GM21737 (cell line): ENCODE results near the gene CTIF.

ENCODE experiments used
- ATAC-seq: cut with Tn5 transposase; IDR thresholded peaks from one replicate; pipeline ENCODE4 v1.9.1; 2021; ENCODE audit warnings: mild to moderate bottlenecking, moderate library complexity; ENCODE audit not compliant: unreplicated experiment

CTIF gene

DNA sequence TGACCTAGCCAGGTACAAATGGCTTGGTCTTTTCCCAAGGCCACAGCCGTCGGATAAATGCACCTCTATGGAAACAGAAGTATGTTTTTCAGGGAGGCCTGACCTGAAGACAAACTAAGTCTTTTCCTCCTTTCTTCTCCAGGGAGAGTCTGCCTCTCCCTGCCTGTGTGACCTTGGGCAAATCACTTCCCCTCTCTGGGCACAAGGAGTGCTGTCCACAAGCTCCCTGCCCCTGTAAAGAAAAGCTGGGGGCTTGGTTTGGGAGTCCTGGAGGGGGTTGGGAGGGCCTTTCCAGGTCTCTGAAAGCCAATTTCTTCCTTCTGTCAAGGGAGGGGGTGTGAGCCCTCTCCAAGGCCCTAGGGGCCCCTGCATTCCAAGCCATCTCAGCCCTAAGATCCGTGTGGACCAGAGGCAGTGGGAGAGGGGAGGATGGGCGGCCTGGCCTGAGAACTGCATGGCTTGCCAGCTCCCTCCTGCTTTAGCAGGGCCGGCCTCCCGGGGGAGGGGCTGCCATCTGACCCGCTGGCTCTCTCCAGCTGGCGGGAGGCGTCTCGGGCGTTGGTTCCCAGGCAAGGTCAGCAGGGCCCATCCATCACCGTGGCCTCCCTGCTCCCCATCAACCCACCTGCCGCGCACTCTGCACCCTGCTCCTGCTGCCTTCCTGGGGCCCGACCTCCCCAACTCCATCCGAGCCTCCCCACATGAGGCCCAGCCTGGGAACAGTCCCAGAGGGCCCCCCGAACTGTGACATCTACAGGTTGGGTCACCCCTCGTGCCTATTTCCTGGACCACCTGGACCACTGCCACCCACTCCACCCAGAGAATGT lies 350.5 kb downstream of the CTIF start:
- no peak for ATAC-seq

DNA sequence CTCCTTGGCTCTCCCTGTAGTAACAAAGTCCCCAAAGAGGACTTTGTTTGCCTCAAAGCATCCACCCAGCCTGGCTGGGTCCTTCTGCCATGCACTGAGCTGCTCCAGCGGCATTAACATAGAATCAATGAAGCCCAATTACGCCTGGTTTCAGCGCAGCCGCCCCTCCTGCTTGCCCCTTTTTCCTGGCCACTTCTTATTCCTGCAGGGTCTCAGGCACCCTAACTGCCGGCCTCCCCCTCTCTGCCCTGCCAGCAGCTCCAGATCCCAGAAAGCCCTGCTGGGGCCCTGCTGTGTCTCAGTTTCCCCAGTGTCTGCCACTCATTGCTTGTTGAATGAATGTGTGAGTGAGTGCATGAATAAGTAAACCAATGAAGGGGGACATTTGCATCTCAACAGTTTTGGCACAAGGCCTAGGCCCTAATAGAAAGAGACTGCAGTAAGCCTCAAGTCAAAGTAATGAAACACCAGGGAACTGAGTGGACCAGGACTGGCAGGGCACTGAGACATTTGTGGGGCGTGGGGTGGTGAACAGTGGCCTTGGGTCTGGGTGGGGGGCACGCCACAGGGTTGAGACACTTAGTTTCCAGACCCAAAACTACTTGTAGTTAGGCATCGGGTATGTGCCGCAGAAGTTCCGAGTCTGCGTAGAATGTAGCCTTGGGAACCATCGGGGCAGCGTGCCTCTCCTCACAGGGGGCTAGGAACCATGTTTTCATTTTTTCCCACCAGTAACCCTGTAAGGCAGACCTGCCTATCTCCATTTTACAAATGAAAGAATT lies 351.3 kb downstream of the CTIF start:
- ATAC-seq, result no peak

DNA sequence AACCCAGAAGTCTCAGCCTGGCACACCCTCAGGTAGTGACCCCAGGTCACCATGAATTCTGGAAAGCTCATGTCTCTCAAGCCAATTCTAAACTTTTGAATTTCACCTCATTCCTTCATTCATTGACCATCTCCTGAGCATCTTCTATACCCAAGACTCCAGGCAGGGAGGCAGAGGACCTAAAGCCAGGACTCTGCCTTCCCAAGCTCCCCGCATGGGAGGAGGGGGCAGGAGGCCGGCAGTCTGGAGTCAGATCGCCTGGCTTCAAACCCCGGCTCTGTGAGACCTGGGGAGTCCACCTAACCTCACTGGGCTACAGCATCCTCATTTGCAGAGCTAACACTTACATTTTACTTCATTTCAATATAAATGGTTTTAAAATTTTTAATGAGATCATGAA lies 352.9 kb downstream of the CTIF start:
- ATAC-seq, result no peak

DNA sequence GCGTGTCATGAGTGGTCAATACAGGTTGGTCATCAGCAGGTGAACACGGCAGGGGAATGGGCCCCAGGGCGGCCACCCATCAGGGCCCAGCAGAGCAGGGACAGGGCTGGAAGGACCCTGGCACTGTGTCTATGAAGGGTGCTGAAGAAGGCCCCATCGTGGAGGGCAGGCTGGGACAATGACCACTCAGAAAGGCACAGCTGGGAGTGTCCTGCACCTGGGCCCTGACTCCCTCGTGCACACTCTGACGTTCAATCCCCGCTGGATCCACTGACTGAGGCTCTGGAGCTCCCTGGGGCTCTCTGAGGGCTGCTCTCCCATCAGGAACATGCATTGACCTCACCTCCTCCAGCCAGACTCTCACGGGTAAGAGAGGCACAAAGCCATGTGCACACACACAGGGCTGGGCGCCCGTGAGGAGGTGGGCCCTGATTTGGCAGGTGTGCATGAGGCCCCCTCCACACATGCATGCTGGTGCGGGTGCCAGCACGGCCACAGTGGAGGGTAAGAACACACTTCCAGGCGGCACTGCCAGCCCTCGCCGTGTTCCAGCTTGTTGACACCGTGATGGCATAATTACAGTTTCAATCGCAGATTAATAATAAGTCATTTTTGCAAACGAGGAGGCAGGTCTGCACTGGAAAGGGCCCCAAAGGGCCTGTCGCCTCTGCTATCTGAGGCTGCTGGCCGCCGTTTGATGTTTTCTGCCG lies 353.5 kb downstream of the CTIF start:
- ATAC-seq, result no peak

DNA sequence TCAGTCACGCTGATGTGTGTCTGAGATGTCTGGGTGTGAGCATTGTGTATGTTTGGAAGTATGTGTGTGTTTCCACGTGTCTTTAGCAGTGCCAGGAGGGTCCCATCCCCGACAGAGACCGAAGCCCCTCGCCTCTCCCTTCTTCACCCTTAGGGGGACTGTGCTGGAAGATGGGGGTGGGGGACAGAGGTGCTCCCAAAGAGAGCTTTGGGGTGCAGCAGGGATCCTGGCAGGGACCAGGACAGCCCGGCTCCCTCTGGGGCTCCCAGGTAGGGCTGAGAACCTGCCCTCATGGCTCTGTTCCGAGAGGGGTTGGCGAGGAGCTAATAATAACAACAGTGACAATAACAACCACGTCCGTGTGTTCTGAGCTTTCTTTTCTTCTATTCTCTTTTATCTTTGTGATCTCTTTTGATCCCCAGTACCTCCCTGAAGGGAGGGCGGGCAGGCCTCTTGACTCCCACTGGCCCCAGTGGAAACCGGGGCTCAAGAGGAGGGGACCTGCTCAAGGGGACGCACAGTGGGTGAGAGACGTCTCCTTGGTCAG lies 354.3 kb downstream of the CTIF start:
- ATAC-seq, result no peak

DNA sequence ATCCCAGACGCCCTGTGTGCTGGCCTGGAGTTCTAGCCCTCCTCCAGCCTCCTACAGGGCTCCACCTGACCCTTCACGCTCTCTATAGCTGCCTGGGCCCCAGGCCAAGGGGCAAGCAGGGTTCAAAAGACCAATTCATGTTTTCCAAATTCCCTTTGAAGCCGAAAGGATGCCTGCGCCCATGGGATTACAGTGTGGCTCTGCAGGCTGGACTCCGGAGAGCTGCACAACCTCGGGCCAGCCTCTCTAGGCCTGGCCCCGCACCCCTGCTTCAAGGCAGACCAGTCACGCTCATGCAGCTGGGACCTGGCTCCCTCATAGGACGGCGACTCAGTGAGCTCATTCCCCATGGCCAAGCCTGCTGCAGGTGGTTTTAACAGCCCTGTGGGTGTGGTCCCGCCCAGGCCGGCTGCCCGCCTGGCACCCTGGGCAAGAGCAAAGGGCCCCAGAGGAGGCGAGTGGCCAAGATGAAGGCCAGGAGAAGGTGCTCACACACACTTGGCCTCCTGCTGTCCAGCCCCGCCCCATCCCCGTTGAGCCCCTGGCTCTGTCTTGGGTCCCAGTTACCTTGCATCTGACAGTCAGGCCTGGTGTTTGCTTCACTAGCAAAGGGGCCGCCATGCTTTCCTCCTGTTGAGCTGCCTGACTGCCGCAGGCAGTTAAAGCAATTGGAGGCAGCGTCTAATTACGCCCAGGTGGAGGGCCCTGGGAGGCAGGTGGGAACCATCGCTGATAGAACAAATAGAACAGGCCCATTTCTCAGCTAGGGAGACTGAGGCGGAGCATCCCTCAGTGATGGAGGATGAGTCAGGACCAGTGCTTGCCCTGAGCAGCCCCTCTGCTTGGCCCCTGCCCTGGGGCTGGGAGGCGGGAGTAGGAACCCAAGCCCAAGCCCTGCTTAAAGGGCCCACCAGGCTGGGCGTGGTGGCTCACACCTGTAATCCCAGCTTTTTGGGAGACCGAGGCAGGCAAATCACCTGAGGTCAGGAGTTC lies 355.1 kb downstream of the CTIF start:
- ATAC-seq, result no peak

DNA sequence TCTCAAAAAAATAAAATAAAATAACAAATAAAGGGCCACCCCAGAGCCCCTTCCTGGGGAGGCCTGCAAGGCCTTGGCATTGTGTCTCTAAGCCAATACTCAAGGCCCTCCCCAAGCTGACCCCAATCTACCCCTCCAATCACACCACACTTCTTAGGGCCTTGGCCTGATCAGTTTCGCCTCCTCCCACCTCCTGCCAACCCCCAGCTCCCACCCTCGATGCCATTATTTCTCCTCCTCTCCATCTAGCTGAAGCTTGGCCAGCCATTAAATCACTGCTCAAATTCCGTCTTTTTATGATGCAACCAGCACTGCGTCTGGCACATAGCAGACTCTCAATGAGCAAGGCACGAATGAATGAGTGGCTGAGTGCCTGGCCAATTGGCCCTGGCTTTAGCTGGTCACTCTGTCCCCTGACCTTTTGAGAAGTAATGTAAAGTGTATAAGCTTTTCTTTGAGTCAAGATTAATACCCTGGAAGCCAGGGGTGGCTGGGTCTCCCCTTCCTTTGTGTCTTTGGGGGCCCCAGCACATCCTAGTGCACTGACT lies 356.0 kb downstream of the CTIF start:
- no peak for ATAC-seq

DNA sequence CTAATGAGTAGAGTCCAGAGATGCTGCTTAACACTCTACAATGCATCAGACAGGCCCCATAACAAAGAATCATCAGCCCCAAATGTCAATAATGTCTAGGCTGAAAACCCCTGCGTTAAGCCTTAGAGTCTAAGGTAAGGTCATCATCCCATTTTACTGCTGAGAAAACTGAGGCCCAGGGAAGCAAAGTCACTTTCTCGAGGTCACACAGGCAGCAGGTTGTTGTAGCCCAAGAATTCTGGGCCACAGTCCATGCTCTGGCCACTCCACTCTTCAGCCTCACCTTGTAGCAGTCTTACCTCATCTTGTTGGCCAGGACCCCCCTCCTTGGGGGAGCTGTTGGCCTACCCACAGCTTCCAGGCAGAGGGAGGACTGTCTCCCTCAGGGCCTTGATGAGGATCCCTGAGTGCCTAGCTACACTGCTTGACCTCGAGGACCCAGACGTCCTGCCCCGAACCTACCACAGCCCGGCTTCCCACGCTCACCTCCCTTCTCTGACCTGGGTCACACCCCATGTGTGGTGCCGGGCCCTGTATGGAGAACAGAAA lies 357.6 kb downstream of the CTIF start:
- ATAC-seq, result no peak

DNA sequence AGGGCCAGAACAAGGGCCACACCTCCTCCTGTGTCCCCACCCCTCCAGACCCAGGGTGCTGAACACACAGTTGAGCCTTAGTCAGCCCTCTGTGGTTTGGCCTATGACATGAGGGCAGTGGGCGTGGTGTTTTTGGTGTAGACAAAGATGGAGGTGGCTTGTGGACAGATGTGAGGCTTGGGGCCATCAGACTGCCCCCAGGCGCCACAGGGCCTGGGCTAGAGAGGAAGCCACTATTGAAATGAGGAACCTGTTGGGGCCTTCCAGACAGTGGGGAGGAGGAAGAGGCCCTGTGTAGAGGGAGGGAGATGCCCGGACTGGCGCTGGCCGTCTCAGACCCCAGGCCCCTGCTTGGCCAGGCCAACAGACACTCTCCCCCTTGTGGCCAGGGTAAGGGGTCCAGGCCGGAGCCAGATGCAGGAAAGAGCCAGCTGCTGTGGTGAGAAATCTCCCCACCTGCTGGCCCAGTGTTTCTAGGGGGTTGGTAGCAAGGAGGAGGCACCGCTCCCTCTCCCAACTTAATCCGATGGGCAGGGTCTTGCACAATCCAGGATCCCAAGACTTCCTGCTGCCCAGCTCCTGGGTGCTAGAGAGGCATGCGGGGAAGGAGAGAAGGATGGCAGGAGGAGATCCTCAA lies 358.2 kb downstream of the CTIF start:
- no peak for ATAC-seq

DNA sequence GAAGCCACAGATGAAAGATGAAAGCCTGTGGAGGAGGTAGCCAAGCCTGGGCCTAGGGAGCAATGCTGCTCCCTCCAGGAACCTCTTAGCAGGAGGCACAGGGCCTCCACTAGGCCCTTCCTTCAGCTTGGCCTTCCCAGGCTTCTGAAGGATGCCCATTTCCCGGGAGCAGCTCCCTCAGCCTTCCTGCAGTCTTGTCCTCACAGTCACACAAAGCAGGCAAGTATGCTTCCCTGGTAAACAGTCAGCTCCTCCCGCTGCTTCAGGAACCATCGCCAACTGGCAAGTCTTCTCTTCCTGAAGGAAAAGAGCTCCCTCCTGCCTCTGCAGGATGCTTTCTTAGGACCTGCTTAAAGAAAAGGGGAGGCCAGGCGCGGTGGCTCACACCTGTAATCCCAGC lies 358.7 kb downstream of the CTIF start:
- ATAC-seq, result no peak

DNA sequence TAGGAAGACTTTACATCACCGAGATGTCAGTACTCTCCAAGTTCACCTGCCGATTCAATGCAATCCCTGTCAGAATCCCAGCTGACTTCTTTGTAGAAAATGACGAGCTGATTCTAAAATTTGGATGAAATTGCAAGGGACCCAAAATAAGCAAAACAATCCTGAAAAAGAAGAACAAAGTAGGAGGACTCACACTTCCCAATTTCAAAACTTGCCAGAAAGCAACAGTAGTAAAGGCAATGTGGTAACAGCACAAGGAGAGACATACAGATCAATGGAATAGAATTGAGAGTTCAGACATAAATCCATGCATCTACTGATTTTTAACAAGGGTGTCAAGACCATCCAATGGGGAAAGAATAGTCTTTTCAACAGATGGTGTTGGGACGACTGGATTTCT lies 359.7 kb downstream of the CTIF start:
- ATAC-seq, result no peak

DNA sequence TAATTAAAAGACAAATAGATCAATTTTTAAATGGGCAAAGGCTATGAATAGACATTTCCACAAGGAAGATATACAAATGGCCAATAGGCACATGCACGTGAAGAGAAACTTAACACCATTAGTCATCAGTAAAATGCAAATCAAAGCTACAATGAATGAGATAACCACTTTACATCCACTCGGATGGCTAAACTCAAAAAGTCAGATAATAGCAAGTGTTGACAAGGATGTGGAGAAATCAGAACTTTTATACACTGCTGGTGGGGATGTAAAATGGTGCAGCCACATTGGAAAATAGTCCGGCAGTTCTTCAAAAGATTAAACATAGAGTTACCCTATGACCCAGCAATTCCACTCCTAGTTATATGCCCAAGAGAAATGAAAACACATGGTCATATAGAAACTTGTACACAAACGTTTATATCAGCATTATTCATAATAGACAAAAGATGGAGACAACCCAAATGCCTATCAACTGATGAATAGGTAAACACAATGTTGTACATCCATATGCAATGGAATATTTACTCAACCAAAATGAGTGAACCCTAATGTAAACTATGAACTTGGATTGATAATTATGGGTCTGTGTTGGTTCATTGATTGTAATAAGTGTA lies 360.8 kb downstream of the CTIF start:
- ATAC-seq, result no peak

DNA sequence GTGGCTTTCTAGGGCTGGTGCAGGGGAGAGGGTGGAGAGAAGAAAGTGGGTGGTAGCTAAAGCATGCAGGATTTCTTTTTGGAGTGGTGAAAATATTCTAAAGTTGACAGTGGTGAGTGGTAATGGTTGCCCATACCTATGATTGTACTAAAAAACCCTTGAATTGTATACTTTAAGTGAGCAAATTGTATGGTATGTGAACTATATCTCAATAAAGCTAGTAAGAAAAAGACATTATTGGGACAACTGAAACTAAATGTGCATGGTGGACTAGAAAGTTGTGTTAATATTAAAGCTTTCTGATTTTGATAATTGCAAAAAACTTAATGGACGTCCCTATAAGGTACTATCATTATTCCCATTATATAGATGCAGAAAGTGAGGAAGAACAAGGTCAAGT lies 361.6 kb downstream of the CTIF start:
- ATAC-seq, result no peak

DNA sequence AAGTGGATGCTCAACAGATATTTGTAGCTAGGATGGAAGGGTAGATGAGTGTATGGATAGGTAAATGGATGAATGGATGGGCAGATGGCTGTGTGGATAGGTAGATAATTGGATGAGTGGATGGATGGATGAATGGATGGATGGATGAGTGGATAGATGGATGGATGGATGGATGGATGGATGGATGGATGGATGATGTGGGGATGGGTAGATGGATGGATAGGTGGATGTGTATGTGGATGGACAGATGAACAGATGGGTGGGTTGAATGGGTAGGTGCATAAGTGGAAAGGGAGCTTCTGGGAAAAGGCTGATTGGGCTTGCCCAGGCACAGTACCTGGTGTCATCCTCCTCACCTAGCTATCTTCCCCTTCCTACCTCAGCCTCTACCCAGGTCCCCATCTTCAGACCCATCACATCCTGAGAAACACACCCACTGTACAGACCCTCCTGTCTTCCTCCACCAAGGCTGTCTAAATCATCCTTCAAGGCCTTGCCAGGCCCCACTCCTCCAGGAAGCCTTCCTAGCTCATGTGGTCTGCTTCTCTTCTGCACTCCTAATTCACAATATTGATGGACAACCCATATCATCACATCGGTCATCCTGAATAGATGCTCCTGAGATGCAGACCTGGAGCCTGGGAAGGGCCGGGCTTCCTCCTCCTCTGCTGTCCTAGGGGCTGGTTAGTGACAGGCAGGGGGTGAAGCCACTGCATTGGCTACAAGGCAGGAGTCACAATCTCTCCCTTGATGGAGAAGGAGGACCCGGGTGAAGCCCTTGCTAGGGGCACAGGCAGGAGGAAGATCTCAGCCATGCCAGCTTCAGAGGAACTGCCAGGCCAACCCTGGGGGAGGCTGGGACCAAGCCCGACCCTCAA lies 362.6 kb downstream of the CTIF start:
- ATAC-seq, result no peak

DNA sequence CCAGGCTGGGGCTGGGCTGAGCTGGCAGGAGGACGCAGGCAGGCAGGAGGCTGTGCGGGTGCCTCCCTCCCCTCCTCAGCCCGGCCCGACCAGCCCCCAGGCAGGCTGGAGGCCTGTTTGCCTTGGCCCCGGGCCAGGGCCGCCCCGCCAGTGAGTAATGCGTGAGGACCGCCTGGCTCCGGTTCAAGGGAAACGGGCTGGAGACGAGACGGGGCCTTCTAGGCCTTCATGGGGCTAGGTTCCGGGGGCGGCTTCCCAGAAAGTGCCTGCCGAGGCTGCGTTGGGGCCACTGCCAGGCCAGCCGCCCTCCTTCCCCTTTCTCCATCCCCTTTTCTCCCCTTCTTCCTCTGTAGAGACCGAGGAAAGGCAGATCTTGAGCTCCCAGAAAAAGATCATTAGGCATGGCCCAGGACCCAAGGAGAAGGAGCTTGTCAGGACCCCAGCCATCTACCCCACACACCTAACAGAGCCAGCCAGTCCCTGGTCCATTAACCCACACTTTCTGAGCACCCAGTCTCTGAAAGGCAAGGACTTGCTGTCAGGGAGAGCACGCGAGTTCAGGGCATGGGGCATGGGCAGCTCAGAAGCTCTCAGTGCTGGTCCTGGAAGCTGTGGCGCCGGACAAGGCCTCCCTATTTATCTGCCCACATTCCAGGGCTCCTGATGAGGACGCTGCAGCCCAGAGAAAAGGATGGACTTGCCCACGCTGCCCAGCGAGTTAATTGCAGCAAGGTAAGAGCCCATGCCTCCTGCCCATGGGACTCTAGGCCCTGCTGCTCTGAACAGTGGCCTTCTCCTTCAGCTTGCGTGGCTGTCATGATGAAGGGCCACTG lies 363.4 kb downstream of the CTIF start:
- no peak for ATAC-seq

DNA sequence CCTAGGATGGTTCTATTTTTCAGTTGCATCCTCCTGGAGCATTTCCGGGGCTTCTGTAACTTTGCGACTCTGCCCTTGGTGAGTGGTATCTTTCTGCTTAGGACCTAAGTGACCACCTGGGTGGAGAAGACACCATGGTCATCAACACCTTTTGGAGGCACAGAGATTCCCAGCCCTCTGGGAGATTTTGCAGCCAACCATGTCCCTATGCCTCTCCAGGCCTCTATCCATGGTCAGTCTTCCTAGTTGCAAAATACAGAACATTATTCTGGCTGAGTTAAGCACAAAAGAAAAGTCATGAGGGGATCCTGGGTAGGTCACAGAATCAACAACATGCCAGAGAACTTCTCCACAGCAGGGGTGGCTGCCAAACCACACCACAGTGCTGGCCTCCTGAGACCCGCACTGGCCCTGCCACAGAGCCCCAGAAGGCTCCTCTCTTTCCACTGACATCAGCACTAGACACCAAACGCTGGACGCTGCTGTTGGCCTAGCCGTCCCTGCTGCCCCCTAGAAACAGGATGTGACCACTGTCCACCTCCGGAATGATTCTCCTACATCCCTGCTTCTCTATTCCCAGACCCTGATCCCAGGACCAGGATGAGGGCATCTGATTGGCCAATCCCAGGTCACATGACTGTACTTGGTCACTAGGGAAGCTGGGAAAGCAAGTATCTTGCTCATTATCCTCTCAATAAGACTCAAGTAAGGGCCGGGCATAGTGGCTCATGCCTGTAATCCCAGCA lies 364.2 kb downstream of the CTIF start:
- ATAC-seq, result no peak
